Karpas-422 (cell line): ENCODE measurements around the gene MGA. TPM values are rescaled to one million over a fixed set of nuclear protein-coding genes. Genes with fewer than 3 reads are reported as not detected.
A peak's percentile ranks its signal among the peaks of the same experiment; 100 is the strongest.

Source experiments
- DNase-seq: peaks from one replicate; pipeline ENCODE4 v3.0.0-alpha.2; 2015
- H2AFZ ChIP-seq: fragments of 200-600 bp; sonication (generic); 2 replicates; pipeline ENCODE4 v1.6.1; 2014; ENCODE audit warnings: antibody characterized with exemption, low read length, mixed read lengths
- H3K27ac ChIP-seq: fragments of 200-600 bp; sonication (generic); 2 replicates; pipeline ENCODE4 v1.5.1; 2014; ENCODE audit warnings: mild to moderate bottlenecking, low read length, moderate library complexity
- H3K27me3 ChIP-seq: fragments of 200-600 bp; sonication (generic); 2 replicates; pipeline ENCODE4 v1.6.1; 2014; ENCODE audit warnings: low read length, mixed read lengths
- H3K36me3 ChIP-seq: fragments of 200-600 bp; sonication (generic); 2 replicates; pipeline ENCODE4 v1.6.1; 2014; ENCODE audit warnings: low read length, mixed read lengths; ENCODE audit not compliant: insufficient read depth
- H3K4me1 ChIP-seq: fragments of 200-600 bp; sonication (generic); 2 replicates; pipeline ENCODE4 v1.6.1; 2014; ENCODE audit warnings: mild to moderate bottlenecking, low read length, mixed read lengths
- H3K4me2 ChIP-seq: fragments of 200-600 bp; sonication (generic); 2 replicates; pipeline ENCODE4 v1.6.1; 2014; ENCODE audit warnings: low read length, low read depth, mild to moderate bottlenecking; ENCODE audit not compliant: poor library complexity, severe bottlenecking
- H3K4me3 ChIP-seq: fragments of 200-600 bp; sonication (generic); 2 replicates; pipeline ENCODE4 v1.5.1; 2014; ENCODE audit warnings: mild to moderate bottlenecking, antibody characterized with exemption, low read length, mixed read lengths
- H3K79me2 ChIP-seq: fragments of 200-600 bp; sonication (generic); 2 replicates; pipeline ENCODE4 v1.6.1; 2014; ENCODE audit warnings: mild to moderate bottlenecking, low read length, mixed read lengths
- H3K9ac ChIP-seq: fragments of 200-600 bp; sonication (generic); 2 replicates; pipeline ENCODE4 v1.6.0; 2014; ENCODE audit warnings: low read length
- H3K9me2 ChIP-seq: fragments of 200-600 bp; sonication (generic), shearing (Covaris generic); replicated peaks from 2 replicates; pipeline ENCODE4 v1.6.0; 2014; ENCODE audit warnings: mild to moderate bottlenecking, low read length, moderate library complexity; ENCODE audit not compliant: insufficient read depth
- H3K9me3 ChIP-seq: fragments of 300-700, 200-600 bp; sonication (generic); 2 replicates; pipeline ENCODE4 v1.6.1; 2014; ENCODE audit warnings: low read length, mixed read lengths
- H4K20me1 ChIP-seq: fragments of 200-600 bp; sonication (generic); 2 replicates; pipeline ENCODE4 v1.6.1; 2014; ENCODE audit warnings: mild to moderate bottlenecking, antibody characterized with exemption, low read length, low read depth; ENCODE audit not compliant: insufficient read depth
- total RNA-seq: library from RNA; depleted of rRNA; stranded (reverse); fragments of >200 nt; shearing (Covaris generic); gene quantifications from 2 replicates; pipeline ENCODE4 v1.2.3, GENCODE V29; 2014; ENCODE audit warnings: low replicate concordance

MGA gene
- total RNA-seq, 1 experiment from 2014 or later: 68.1 TPM

DNA sequence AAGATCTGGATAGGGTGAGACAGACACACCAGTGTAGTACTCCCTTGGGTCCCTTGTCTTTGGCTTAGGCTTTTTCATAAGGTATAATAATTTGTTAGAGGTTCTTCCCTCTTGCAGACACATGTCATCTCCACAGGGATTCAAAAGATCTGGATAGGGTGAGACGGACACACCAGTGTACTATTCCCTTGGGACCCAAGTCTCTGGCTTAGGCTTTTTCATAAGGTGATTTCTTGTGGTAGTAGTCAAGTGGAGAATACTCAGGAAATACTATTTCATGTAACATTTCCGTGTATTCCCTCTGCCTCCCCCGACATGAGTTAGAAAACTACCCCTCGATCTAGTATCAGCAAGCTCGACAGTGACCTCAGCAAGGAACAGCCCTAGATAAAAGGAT lies 113.1 kb downstream of the MGA start:
- Histone ChIP-seq H3K27me3 (no peaks in the 10 kb centered on the region), H3K4me1 (peaks cover 47% of the 10 kb centered on the region), H3K27ac (peak overlapping the region; percentile 88), H3K79me2 (peaks cover 39% of the 10 kb centered on the region), H3K9ac (peak overlapping the region; percentile 90), H3K36me3 (peaks cover 5% of the 10 kb centered on the region; the same call in 1 of the 2 replicates), H3K9me3 (no peaks in the 10 kb centered on the region), H3K4me2 (peak overlapping the region; percentile 96), H2AFZ (no peak overlapping the region), H3K9me2 (no peaks in the 10 kb centered on the region), H4K20me1 (no peaks in the 10 kb centered on the region), H3K4me3 (peak overlapping the region; percentile 81)
- DNase-seq: peak; percentile 66

DNA sequence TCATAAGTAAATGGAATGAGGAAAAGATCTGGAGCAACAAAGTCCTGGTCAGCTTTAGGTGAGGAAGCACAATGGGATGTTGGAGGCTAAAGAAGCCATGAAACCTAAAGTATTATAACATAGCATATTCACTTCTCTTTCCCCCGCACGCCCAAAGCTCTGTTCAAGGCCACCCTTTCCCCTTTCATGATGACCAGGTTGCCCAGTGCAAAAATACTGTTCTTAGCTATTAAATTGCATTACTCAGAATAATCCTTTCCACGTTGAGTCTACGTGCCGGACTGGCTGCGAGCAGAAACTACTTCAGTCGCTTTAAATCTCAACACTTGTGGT lies 113.5 kb downstream of the MGA start:
- Histone ChIP-seq H3K27me3 (no peaks in the 10 kb centered on the region), H3K79me2 (peaks cover 43% of the 10 kb centered on the region), H3K9me2 (no peaks in the 10 kb centered on the region), H3K9ac (peak overlapping the region; percentile 90), H3K4me1 (peaks cover 51% of the 10 kb centered on the region), H4K20me1 (no peaks in the 10 kb centered on the region), H3K27ac (peak overlapping the region; percentile 88), H3K4me3 (peak overlapping the region; percentile 81), H2AFZ (no peak overlapping the region), H3K4me2 (peak overlapping the region; percentile 96), H3K9me3 (no peaks in the 10 kb centered on the region), H3K36me3 (0 out of 2 replicates have a peak, but pooled peaks cover 4% of the 10 kb centered on the region)
- no peak for DNase-seq

DNA sequence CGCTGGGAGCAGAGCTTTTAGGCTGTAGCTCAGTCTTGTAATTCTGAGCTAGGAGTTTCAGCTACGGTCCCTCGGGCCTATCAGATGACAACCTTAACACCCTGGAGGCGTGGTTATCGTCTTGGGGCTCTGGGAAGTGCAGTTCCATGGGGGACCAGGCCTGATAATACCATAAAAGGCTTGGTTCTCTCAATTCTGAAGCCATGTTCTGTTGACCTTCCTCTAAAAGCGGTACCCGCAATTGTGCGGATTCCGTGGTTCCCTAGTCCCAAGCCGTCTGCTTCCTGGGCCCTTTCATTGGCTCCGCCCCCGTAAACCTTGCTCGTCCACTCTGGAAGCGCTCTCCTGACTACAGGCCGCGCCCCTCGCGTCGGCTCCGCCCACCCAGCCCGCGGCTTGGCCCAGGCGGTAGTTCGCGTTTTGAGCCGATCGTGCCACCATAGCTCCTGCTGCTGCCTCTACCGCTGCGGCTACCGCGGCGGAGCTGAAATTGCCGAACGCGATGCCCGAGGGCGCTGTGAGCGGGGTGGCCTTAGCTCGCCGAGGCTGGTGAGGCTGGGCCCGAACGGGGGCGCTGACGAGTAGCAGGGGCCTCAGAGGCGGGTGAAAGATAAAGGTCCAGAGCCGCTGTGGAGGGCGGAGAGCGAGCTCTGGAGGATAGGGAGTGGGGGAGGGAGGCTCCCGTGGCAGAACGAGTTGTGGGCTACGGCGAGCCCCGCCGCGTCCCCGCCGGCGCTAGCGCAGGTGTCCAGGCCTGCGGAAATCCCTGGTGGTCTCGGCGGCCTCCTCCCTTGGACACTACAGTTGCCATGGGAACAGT lies 114.1 kb downstream of the MGA start, which contains the start of gene MAPKBP1:
MAPKBP1 (plus strand) TSS at position 423 of the 820 bp plus-strand sequence. CDS start 792 bp downstream, outside the sequence.
- H3K4me1 ChIP-seq: peaks cover 53% of the 10 kb centered on the region
- H3K79me2 ChIP-seq: peaks cover 47% of the 10 kb centered on the region
- H3K9ac ChIP-seq: peak within 1 kb of the TSS; percentile 90
- 0 out of 2 replicates have a peak, but pooled peaks cover 4% of the 10 kb centered on the region for H3K36me3 ChIP-seq
- H3K27me3 ChIP-seq: no peaks in the 10 kb centered on the region
- H3K9me2 ChIP-seq: no peaks in the 10 kb centered on the region
- H4K20me1 ChIP-seq: no peaks in the 10 kb centered on the region
- no peaks in the 10 kb centered on the region for H3K9me3 ChIP-seq
- DNase-seq: peak; percentile 99
- peak within 1 kb of the TSS; percentile 96 for H3K4me2 ChIP-seq
- H2AFZ ChIP-seq: 0 out of 2 replicates have a peak within 1 kb of the TSS, but pooled peaks have one; percentile 28
- peak within 1 kb of the TSS; percentile 81 for H3K4me3 ChIP-seq
- peak within 1 kb of the TSS; percentile 88 for H3K27ac ChIP-seq

DNA sequence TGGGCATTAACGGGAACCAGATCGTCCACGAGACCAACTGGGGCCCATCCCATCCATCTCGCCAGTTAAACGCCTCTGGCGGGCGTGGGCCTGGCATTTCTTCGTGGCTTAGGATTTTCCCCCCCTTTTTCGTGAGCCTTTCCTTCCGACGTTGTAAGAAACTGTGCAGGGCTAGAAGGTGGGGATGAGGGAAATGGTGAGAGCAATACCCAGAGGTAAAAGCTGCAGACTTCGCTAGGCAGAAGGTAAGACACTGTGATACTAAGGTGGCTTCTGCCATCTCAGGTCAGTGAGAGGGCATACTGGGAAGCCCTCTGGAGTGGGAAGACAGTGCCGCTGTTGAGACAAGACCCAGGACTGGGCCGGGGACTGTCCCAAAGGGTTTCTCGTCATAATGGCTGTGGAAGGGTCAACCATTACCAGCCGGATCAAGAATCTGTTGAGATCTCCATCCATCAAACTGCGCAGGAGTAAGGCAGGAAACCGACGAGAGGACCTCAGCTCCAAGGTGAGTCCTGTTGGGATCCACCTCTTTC lies 114.7 kb downstream of the MGA start:
- peak overlapping the region; percentile 96 for H3K4me2 ChIP-seq
- H2AFZ ChIP-seq: 0 out of 2 replicates have a peak overlapping the region, but pooled peaks have one; percentile 28
- H3K4me3 ChIP-seq: peak overlapping the region; percentile 81
- H3K4me1 ChIP-seq: peaks cover 59% of the 10 kb centered on the region
- 0 out of 2 replicates have a peak, but pooled peaks cover 4% of the 10 kb centered on the region for H3K36me3 ChIP-seq
- peak overlapping the region; percentile 88 for H3K27ac ChIP-seq
- peaks cover 53% of the 10 kb centered on the region for H3K79me2 ChIP-seq
- no peaks in the 10 kb centered on the region for H3K9me3 ChIP-seq
- peak overlapping the region; percentile 90 for H3K9ac ChIP-seq
- H3K27me3 ChIP-seq: no peaks in the 10 kb centered on the region
- H4K20me1 ChIP-seq: no peaks in the 10 kb centered on the region
- DNase-seq: no peak
- no peaks in the 10 kb centered on the region for H3K9me2 ChIP-seq

DNA sequence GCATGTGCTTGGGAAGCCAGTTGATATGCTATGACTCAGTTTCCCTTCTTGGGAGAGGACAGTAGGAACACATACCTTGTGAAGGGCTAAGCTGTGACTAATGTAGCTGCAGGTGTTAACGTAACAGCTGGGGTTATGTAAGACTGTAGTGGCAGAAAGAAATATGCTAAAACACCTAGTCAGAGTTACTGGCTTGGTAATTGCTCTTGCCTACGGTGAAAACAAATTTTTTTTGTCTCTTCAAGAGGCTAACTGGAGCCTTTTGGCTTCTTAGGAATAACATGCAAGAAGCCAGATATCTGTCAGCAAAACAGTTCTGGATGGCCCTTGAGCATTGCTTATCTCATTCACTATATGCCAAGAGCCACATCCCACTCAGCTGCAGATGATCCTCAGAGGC lies 115.4 kb downstream of the MGA start:
- Histone ChIP-seq H3K9me2 (no peaks in the 10 kb centered on the region), H3K27ac (peak overlapping the region; percentile 88; the same call in 1 of the 2 replicates), H3K36me3 (0 out of 2 replicates have a peak, but pooled peaks cover 4% of the 10 kb centered on the region), H2AFZ (no peak overlapping the region), H3K4me2 (peak overlapping the region; percentile 96), H3K9me3 (no peaks in the 10 kb centered on the region), H3K4me3 (peak overlapping the region; percentile 81), H3K9ac (peak overlapping the region; percentile 90), H3K79me2 (peaks cover 60% of the 10 kb centered on the region), H3K27me3 (no peaks in the 10 kb centered on the region), H3K4me1 (peaks cover 66% of the 10 kb centered on the region), H4K20me1 (no peaks in the 10 kb centered on the region)
- peak; percentile 47 for DNase-seq

DNA sequence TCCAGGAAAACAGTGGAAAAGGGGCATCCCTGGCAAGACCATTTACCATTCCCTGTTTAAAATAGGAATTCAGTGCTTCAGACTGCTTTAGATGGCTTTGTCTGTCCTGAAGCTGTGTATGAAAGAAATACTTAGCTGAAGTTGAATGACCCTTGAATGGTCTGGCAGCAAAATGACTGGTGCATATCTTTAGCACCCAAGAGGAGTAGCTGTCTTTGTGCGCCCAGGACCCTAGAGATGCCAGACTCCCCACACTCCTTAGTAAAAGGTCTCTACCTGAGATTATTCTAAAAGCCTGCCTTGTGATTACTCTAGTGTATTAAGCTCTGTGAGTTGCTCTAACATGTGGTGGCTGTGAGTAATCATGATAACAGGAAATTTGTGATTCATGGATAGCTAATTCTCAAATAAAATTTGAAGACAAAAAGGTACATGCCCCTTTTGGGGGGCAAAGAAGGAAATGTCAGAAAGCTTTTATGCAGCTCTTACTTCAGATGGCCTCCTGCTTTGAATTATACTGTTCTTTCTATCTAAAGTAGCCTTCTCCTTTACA lies 117.3 kb downstream of the MGA start:
- Histone ChIP-seq H3K27me3 (no peaks in the 10 kb centered on the region), H3K4me3 (peak overlapping the region; percentile 9; the same call in 1 of the 2 replicates), H3K4me2 (peak overlapping the region; percentile 96), H2AFZ (no peak overlapping the region), H3K9me3 (no peaks in the 10 kb centered on the region), H3K9me2 (no peaks in the 10 kb centered on the region), H3K36me3 (no peaks in the 10 kb centered on the region), H3K79me2 (peaks cover 73% of the 10 kb centered on the region), H3K4me1 (peaks cover 82% of the 10 kb centered on the region), H4K20me1 (no peaks in the 10 kb centered on the region), H3K9ac (peak overlapping the region; percentile 34; the same call in 1 of the 2 replicates), H3K27ac (peak overlapping the region; percentile 8)
- DNase-seq: no peak

DNA sequence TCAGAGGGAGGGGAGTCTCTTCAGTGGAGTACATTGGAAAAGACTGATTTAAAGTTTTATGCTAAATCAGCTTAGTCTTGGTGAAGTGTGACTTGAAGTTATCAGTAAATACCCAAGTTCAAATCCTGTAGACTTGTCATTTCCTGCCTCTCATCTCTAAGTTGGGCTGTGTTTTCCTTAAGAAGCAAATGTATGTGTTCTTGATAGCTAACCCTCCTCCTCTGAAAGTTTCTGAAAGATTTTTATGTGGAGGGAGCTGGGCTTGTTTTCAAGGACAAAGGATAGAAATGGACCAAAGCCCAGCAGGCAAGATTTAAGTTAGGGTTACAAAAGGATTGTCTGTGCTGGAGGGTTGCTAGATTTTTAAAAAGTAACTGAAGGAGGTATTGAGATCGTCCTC lies 118.3 kb downstream of the MGA start:
- peaks cover 81% of the 10 kb centered on the region for H3K4me1 ChIP-seq
- no peaks in the 10 kb centered on the region for H3K9me2 ChIP-seq
- H3K79me2 ChIP-seq: peaks cover 84% of the 10 kb centered on the region
- 0 out of 2 replicates have a peak, but pooled peaks cover 3% of the 10 kb centered on the region for H3K36me3 ChIP-seq
- H3K27ac ChIP-seq: peak overlapping the region; percentile 8
- H3K27me3 ChIP-seq: no peaks in the 10 kb centered on the region
- no peak for DNase-seq
- no peak overlapping the region for H3K9ac ChIP-seq
- H4K20me1 ChIP-seq: no peaks in the 10 kb centered on the region
- no peak overlapping the region for H2AFZ ChIP-seq
- no peaks in the 10 kb centered on the region for H3K9me3 ChIP-seq
- H3K4me3 ChIP-seq: no peak overlapping the region
- peak overlapping the region; percentile 96 for H3K4me2 ChIP-seq

DNA sequence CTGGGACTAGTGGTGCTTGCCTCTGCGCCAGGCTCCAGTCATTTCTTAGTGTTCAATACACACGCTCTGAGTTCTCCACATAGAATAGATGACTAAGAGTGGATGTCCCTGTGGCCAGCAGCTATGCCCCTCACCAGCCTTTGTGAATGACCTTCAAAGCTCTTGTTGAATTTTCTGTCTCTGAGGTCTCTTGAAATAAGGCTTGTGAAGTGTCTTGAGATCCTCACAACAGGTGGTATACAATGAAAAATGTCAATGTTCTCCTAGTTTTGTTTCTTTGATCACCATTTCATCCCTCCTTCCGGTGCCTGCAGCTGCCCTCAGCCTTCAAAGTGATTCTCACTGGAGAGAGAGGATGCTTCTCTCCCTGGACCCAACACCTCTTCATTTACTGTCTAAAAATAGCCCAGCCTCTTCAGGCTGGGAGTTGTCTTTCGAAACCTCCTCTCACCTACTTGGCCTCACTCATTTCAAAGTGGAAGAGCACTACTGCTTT lies 119.5 kb downstream of the MGA start:
- Histone ChIP-seq H3K9ac (peak overlapping the region; percentile 15), H2AFZ (no peak overlapping the region), H3K4me1 (peaks cover 77% of the 10 kb centered on the region), H3K79me2 (peaks cover 93% of the 10 kb centered on the region), H3K27ac (peak overlapping the region; percentile 22), H3K27me3 (no peaks in the 10 kb centered on the region), H3K4me3 (no peak overlapping the region), H3K36me3 (0 out of 2 replicates have a peak, but pooled peaks cover 3% of the 10 kb centered on the region), H3K9me3 (no peaks in the 10 kb centered on the region), H4K20me1 (no peaks in the 10 kb centered on the region), H3K4me2 (peak overlapping the region; percentile 8), H3K9me2 (no peaks in the 10 kb centered on the region)
- no peak for DNase-seq
